GM12864 (cell line): Measurements from ENCODE around the gene NLRC5.
A peak's percentile ranks its signal among the peaks of the same experiment; 100 is the strongest.

ENCODE experiments used
- DNase-seq: peaks from one replicate; pipeline ENCODE4 v3.0.0-alpha.2; 2011; ENCODE audit warnings: low read depth
- H3K4me3 ChIP-seq: 2 replicates; pipeline ENCODE4 v1.5.1; 2011; ENCODE audit warnings: mild to moderate bottlenecking, low read depth, low read length, control low read depth
- TF ChIP-seq, protein P1 (sequence below): IDR thresholded peaks from 2 replicates; pipeline ENCODE4 v1.5.1; 2011; ENCODE audit warnings: low read depth, mild to moderate bottlenecking, moderate library complexity, low read length, control low read depth, inconsistent platforms; ENCODE audit errors: missing control alignments

The NLRC5 gene

DNA sequence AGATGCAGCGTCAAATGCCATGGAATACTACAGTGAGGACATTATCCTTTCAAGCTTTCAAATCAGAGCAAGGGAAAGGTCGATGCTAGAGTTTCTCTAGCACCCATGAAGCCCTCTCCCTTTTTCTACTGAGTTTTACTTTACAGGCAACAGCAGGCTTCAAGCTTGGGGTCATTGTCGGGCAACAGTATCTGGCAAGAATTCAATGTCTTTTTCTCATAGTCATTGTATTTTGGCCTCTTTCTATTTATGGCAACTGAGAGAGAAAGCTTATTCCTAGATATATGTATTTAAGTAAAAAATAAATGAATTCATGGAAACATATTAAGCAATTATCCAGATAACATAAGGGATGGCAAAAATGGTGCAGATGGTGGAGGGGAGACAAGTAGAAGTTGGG is 28.0 kb upstream of the NLRC5 start:
- DNase-seq, result no peak
- no peak overlapping the region for H3K4me3 ChIP-seq
- TF ChIP-seq, protein P1, sequence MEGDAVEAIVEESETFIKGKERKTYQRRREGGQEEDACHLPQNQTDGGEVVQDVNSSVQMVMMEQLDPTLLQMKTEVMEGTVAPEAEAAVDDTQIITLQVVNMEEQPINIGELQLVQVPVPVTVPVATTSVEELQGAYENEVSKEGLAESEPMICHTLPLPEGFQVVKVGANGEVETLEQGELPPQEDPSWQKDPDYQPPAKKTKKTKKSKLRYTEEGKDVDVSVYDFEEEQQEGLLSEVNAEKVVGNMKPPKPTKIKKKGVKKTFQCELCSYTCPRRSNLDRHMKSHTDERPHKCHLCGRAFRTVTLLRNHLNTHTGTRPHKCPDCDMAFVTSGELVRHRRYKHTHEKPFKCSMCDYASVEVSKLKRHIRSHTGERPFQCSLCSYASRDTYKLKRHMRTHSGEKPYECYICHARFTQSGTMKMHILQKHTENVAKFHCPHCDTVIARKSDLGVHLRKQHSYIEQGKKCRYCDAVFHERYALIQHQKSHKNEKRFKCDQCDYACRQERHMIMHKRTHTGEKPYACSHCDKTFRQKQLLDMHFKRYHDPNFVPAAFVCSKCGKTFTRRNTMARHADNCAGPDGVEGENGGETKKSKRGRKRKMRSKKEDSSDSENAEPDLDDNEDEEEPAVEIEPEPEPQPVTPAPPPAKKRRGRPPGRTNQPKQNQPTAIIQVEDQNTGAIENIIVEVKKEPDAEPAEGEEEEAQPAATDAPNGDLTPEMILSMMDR, result no peak

DNA sequence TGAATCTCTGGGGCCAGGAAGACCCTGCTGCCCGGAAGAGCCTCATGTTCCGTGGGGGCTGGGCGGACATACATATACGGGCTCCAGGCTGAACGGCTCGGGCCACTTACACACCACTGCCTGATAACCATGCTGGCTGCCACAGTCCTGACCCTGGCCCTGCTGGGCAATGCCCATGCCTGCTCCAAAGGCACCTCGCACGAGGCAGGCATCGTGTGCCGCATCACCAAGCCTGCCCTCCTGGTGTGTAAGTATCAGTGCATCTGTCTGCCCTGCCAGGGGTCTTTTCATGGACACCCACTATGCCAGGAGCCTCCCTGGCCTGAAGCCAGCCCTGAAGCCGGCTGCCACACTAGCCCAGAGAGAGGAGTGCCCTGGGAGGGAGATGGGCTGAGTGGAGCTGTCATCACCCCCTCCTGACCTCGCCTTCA is 27.5 kb upstream of the NLRC5 start, which contains the start of gene CETP:
CETP (plus strand) TSS at position 100 of the 431 bp plus-strand sequence; CDS start at position 130, 30 bp downstream.
- TF ChIP-seq, protein P1, result no peak
- H3K4me3 ChIP-seq, result no peak within 1 kb of the TSS
- no peak for DNase-seq

DNA sequence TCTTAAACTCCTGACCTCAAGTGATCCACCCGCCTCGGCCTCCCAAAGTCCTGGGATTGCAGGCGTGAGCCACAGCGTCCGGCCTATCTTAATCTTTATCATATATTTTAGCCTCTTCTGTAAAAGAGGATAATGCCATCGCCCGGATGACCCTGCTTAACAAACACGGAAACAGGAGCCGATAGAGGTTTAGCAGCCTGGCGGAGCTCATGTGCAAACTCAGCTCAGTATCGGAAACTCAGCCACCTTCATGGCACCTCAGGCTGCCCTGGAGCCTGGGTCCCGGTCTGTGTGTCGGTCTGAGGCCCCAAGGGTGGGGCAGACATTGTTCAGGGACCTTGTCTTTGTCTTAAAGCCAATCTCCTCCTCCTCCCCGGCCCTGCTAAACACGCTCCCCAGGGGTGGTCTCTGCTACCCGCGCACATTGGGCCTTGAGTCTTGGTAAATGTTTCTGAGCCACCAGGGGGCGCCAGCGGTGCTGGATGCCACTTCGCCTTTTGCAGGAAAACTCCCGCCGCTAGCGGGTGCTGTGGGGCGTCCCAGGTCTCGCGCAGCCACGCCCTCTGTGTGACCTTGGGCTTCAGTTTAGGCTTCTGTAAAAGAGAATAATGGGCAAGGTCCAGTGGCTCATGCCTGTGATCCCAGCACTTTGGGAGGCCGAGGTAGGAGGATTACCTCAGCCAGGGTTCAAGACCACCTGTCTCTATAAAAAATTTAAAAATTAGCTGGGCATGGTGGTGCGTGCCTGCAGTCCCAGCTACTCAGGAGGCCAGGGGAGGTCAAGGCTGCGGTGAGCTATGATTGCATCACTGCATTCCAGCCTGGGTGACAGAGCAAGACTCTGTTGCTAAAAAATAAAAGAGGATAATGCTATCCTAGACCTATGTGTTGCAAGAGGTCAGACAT is 24.9 kb upstream of the NLRC5 start:
- TF ChIP-seq, protein P1, result peak; percentile 98
- DNase-seq, result peak; percentile 66
- no peak overlapping the region for H3K4me3 ChIP-seq

DNA sequence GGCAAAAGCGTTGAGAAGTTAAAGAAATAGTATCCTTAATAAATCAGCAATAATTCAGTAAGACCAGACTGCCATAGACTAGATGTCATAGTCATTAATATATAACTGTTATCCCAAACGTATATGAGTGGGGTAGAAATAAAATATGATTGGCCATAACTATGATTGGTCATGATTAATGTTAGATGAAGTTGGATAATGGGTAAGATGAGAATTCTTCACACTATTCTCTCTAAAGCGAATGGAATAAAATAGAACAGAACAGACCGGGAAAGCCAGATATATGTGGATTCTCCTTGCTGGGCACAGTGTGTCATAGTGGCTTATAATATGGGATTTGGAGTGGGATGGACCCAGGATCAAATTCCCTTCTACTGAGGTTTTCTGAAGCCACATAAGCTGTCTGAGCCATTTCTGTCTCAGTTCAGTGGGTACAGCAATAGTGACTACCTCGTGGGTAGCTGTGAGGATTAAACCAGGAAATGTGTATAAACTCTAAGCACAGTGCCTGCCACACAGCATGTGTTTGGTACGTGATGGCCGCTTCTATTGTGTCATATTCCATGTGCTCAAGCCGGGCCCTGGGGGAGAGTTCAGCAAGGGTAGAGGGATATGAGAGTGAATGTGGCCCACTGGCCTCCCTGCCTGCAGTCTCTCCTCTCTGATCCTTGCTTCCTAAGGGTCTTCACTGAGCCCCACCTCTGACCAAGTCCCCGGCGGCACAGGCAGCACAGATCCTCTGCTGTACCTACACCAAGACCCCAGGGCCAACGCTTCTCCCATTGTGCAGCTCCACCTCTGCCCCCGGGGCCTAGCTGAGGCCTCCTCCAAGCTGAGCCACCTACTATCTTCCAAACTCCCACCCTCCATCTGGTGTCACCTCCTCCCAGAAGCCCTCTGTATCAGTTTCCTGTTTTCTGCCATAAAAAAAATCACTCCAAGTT is 23.9 kb upstream of the NLRC5 start:
- TF ChIP-seq, protein P1, result no peak
- no peak for DNase-seq
- no peak overlapping the region for H3K4me3 ChIP-seq

DNA sequence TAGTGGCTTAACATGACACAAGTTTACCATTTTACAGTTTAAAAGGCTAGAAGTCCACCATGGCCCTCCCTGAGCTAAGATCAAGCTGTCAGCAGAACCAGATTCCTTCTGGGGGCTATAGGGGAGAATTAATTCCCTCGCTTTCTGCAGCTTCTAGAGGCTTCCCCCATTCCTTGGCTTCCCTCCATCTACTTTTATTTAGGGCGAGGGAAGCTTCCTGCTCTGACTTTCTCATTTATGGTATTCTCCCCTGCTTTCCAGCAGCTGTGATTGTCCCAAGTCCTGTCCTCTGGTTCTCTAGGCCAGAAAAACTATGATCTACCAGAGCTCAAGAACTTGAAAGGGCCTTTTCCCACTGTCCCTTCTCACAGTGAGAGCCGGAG is 23.3 kb upstream of the NLRC5 start:
- TF ChIP-seq, protein P1, result no peak
- H3K4me3 ChIP-seq, result no peak overlapping the region
- no peak for DNase-seq

DNA sequence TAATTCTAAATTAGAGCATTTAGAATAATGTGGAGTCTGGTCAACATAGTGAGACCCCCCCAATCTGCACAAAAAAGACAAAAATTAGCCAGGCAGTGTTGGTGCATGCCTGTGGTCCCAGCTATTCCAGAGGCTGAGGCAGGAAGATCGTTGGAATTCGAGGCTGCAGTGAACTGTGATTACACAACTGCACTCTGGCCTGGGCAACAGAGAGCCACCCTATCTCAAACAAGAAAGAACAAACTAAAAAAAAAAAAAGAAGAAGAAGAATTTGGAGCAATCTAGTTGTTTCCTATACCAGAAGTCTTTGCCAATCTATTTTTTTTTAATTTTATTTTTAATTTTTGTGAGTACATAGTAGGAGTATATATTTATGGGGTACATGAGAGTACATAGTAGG is 21.6 kb upstream of the NLRC5 start:
- TF ChIP-seq, protein P1, result no peak
- H3K4me3 ChIP-seq, result no peak overlapping the region
- DNase-seq, result no peak
